Measurements from ENCODE around the gene MAT1A. TPM values are rescaled to one million over a fixed set of nuclear protein-coding genes. Genes with fewer than 3 reads are reported as not detected.

The MAT1A gene
- total RNA-seq, 1 donor from 2014 or later, result 0.63 TPM

- Mint-ChIP-seq H3K4me3 (no peak overlapping the region), H3K27me3 (peaks cover 14% of the 10 kb centered on the region), H3K9me3 (no peaks in the 10 kb centered on the region), H3K27ac (no peak overlapping the region), H3K4me1 (ENCODE audit: unreplicated experiment) (peaks cover 3% of the 10 kb centered on the region), H3K36me3 (no peaks in the 10 kb centered on the region)
- no peak for TF ChIP-seq CTCF (conservative IDR thresholded peaks at IDR 0.05)
- no peak for DNase-seq (ENCODE audit: extremely low spot score, unreplicated experiment)
Observed at GRCh38 chr10:80290474-80291220, 1.2 kb upstream of the MAT1A start.

- Mint-ChIP-seq H3K36me3 (no peaks in the 10 kb centered on the region), H3K27me3 (peaks cover 14% of the 10 kb centered on the region), H3K4me3 (no peak overlapping the region), H3K27ac (no peak overlapping the region), H3K9me3 (no peaks in the 10 kb centered on the region), H3K4me1 (ENCODE audit: unreplicated experiment) (peaks cover 3% of the 10 kb centered on the region)
- TF ChIP-seq CTCF (conservative IDR thresholded peaks at IDR 0.05), result no peak
- DNase-seq (ENCODE audit: extremely low spot score, unreplicated experiment), result no peak
Observed at GRCh38 chr10:80288849-80289248, 609 bp downstream of the MAT1A start.

- Mint-ChIP-seq H3K36me3 (no peaks in the 10 kb centered on the region), H3K9me3 (no peaks in the 10 kb centered on the region), H3K27me3 (peaks cover 7% of the 10 kb centered on the region), H3K4me3 (no peak overlapping the region), H3K4me1 (ENCODE audit: unreplicated experiment) (no peaks in the 10 kb centered on the region), H3K27ac (no peak overlapping the region)
- no peak for DNase-seq (ENCODE audit: extremely low spot score, unreplicated experiment)
- no peak for TF ChIP-seq CTCF (conservative IDR thresholded peaks at IDR 0.05)
Observed at GRCh38 chr10:80284522-80284921, 4.9 kb downstream of the MAT1A start.

GRCh38 chr10:80283536-80284199, 5.8 kb downstream of the MAT1A start:
- H3K27ac Mint-ChIP-seq, result no peak overlapping the region
- peaks cover 3% of the 10 kb centered on the region for H3K27me3 Mint-ChIP-seq
- TF ChIP-seq CTCF (conservative IDR thresholded peaks at IDR 0.05), result no peak
- DNase-seq (ENCODE audit: extremely low spot score, unreplicated experiment), result no peak
- H3K9me3 Mint-ChIP-seq, result no peaks in the 10 kb centered on the region
- H3K4me1 Mint-ChIP-seq (ENCODE audit: unreplicated experiment), result no peaks in the 10 kb centered on the region
- no peak overlapping the region for H3K4me3 Mint-ChIP-seq
- H3K36me3 Mint-ChIP-seq, result no peaks in the 10 kb centered on the region

GRCh38 chr10:80283119-80283518, 6.3 kb downstream of the MAT1A start:
- DNase-seq (ENCODE audit: extremely low spot score, unreplicated experiment), result no peak
- H3K36me3 Mint-ChIP-seq, result no peaks in the 10 kb centered on the region
- H3K27ac Mint-ChIP-seq, result no peak overlapping the region
- H3K27me3 Mint-ChIP-seq, result peaks cover 3% of the 10 kb centered on the region
- H3K4me3 Mint-ChIP-seq, result no peak overlapping the region
- no peaks in the 10 kb centered on the region for H3K9me3 Mint-ChIP-seq
- no peak for TF ChIP-seq CTCF (conservative IDR thresholded peaks at IDR 0.05)
- H3K4me1 Mint-ChIP-seq (ENCODE audit: unreplicated experiment), result no peaks in the 10 kb centered on the region

All from type B pancreatic cell (in vitro differentiated cells).